Liver (tissue), 3 donors: ENCODE data around the gene FKBP1A.

Source experiments
- CTCF ChIP-seq: fragments of 150-350 bp; IDR thresholded peaks from 2 replicates; pipeline ENCODE4 v1.5.1; 2017; ENCODE audit warnings: improper control_type of control experiment, low read depth, low read length; ENCODE audit not compliant: missing input control
- JUND ChIP-seq, 2 donors: IDR thresholded peaks; 2 replicates each; pipeline ENCODE4 v1.6.1; 2016; ENCODE audit warnings: antibody characterized with exemption in 2 of 2
- MAX ChIP-seq: IDR thresholded peaks from 2 replicates; pipeline ENCODE4 v1.6.1; 2016; ENCODE audit warnings: antibody characterized with exemption
- REST ChIP-seq: IDR thresholded peaks from 2 replicates; pipeline ENCODE4 v1.6.1; 2016; ENCODE audit warnings: antibody characterized with exemption, mild to moderate bottlenecking
- RXRA ChIP-seq, 2 donors: IDR thresholded peaks; 2 replicates each; pipeline ENCODE4 v1.6.1; 2017 to 2018; ENCODE audit warnings: antibody characterized with exemption in 2 of 2, mild to moderate bottlenecking in 1 of 2
- SP1 ChIP-seq: IDR thresholded peaks from 2 replicates; pipeline ENCODE4 v1.6.1; 2018; ENCODE audit warnings: antibody characterized with exemption, mild to moderate bottlenecking
- YY1 ChIP-seq: IDR thresholded peaks from 2 replicates; pipeline ENCODE4 v1.6.1; 2016; ENCODE audit warnings: antibody characterized with exemption, mild to moderate bottlenecking
- ZBTB33 ChIP-seq: IDR thresholded peaks from 2 replicates; pipeline ENCODE4 v1.6.1; 2016; ENCODE audit warnings: antibody characterized with exemption
- donor health status: healthy.
- donor health status: healthy.

GRCh38 chr20:1396702-1397101 is 3.8 kb upstream of the FKBP1A start:
- TF ChIP-seq CTCF: no peak
- no peak for TF ChIP-seq JUND (IDR thresholded peaks at IDR 0.05)
- TF ChIP-seq ZBTB33: no peak
- no peak for TF ChIP-seq REST
- no peak for TF ChIP-seq MAX
- TF ChIP-seq YY1: no peak
- no peak for TF ChIP-seq SP1
- no peak for TF ChIP-seq RXRA (IDR thresholded peaks at IDR 0.05)
